ENCODE results near the gene CHST11.

DNA sequence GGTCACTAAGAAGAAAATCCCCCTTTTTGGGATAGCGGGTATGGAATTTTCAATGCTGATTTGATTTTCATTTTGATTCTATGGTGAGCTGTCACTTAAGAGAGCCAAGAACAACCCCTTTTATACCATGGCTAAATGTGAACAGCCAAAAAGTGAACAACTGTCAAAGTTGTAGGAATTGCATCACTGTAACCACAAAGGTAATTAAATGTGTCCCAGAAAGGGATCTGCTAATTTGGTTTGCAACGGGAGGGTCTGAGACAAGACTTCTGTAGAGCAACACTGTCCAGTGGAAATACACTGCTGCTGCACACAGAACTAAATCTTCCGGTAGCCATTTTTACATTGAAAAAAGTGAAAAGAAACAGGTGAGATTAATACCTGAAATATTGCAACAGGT is 14.6 kb downstream of the CHST11 start:
- no peak for TF ChIP-seq CTCF (IDR thresholded peaks at IDR 0.05; ENCODE audit: low read depth, low read length, missing input control)
- TF ChIP-seq, protein P1, sequence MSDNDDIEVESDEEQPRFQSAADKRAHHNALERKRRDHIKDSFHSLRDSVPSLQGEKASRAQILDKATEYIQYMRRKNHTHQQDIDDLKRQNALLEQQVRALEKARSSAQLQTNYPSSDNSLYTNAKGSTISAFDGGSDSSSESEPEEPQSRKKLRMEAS (IDR thresholded peaks at IDR 0.05) = no peak
- no peak for TF ChIP-seq SP1 (IDR thresholded peaks at IDR 0.05)
- TF ChIP-seq RAD21 (IDR thresholded peaks at IDR 0.05) = no peak
- TF ChIP-seq JUND (IDR thresholded peaks at IDR 0.05) = no peak
- TF ChIP-seq, protein P2, sequence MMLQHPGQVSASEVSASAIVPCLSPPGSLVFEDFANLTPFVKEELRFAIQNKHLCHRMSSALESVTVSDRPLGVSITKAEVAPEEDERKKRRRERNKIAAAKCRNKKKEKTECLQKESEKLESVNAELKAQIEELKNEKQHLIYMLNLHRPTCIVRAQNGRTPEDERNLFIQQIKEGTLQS (IDR thresholded peaks at IDR 0.05) = no peak
- no peak for TF ChIP-seq REST (IDR thresholded peaks at IDR 0.05)
- no peak for TF ChIP-seq ZBTB33 (IDR thresholded peaks at IDR 0.05)

All from liver (tissue), 3 donors.